ENCODE measurements around the gene ANKRA2.
"Not testable (repeated sequence)": the region's sequence is repeated elsewhere in the genome, so short reads cannot be mapped to it uniquely, and the experiment has no call there.

GRCh38 chr5:73508521-73508920, 56.9 kb downstream of the ANKRA2 start:
- TF ChIP-seq CTCF, POLR2A, POLR2AphosphoS5 (IDR thresholded peaks at IDR 0.05): not testable (repeated sequence)
